GM13977 (cell line): Measurements from ENCODE around the gene GNPTG.

Experiments used
- DNase-seq: peaks from one replicate; pipeline ENCODE4 v3.0.0; 2012; ENCODE audit warnings: low spot score
- in situ Hi-C: fragments of 300-500 bp; cut with MboI; formaldehyde crosslinking; loops from one replicate; pipeline ENCODE4 v1.12.0; 2022; ENCODE audit warnings: low sequenced_read_pairs, low pct_unique_long_range_greater_than_20kb, mixed read lengths, inconsistent platforms; ENCODE audit not compliant: unreplicated experiment
- TF ChIP-seq, protein P1 (sequence below): IDR thresholded peaks from 2 replicates; pipeline ENCODE4 v1.5.1; 2012; ENCODE audit warnings: mild to moderate bottlenecking, control low read depth; ENCODE audit not compliant: insufficient read depth; ENCODE audit errors: extremely low read depth, missing control alignments

Gene GNPTG

DNA sequence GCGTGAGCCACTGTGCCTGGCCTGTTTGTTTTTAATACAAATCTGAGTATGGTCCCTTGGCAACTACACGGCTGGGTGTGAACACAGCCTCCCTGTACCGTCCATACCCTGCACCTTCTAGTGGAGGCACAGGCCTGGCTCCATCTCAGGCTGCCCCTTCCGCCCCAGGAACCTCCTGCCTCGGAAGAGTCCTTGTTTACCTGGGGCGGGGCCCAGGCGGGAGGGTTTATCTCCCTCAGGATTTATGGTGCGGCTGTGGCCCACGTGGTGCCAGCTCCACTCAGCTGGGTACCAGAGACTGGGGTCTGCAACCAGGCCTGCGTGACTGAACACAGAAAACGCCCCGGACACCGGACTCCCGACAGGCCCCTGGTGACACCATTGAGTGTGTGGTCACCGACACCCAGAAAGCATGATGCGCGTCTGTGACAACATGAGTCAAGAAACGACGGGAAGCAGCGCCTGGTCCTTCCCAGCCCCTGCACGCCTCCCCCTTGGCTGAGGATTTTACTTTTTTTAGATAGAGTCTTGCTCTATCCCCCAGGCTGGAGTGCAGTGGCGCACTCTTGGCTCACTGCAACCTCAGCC is 43.8 kb downstream of the GNPTG start:
- in situ Hi-C loops, result no loop called here
- TF ChIP-seq, protein P1, sequence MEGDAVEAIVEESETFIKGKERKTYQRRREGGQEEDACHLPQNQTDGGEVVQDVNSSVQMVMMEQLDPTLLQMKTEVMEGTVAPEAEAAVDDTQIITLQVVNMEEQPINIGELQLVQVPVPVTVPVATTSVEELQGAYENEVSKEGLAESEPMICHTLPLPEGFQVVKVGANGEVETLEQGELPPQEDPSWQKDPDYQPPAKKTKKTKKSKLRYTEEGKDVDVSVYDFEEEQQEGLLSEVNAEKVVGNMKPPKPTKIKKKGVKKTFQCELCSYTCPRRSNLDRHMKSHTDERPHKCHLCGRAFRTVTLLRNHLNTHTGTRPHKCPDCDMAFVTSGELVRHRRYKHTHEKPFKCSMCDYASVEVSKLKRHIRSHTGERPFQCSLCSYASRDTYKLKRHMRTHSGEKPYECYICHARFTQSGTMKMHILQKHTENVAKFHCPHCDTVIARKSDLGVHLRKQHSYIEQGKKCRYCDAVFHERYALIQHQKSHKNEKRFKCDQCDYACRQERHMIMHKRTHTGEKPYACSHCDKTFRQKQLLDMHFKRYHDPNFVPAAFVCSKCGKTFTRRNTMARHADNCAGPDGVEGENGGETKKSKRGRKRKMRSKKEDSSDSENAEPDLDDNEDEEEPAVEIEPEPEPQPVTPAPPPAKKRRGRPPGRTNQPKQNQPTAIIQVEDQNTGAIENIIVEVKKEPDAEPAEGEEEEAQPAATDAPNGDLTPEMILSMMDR, result no peak
- no peak for DNase-seq

DNA sequence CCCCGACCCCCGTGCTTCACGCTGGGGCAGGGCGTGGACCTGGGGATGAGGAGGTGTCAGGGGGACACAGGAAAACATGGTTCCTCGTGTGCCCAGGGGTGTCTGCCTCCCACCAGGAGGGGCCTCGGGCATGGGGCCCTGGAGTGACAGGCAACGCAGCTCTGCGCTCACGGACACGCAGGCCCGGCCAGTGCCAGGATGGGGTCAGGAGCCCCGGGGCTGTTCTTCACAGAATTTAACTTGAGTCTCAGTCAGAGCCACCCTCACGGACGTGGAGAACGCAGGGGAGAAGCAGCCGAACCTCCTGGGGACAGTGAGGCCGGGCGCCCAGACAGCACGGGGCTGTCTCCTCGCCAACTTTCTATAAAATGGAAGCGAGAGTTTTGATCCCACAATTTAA is 46.0 kb downstream of the GNPTG start:
- in situ Hi-C loops, result no loop called here
- DNase-seq, result no peak
- TF ChIP-seq, protein P1, result no peak

DNA sequence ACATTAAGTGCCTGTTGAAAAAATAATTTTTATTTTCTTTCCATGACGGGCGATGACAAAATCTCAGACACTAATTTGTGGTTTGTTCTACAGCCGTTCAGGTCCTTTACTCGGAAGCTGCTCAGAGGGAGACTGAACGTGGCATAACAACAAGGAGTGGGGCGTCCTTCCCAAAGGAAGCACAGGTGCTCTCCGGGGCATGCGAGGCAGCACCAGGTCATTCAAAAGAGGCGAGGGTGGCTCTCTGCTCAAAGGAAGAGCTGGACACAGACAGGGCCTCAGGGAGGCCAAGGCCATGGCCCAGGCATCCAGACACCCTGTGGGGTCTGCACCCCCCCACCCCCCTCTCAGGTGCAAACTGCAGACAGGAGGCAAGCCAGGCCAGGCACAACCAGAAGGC is 46.6 kb downstream of the GNPTG start:
- no peak for DNase-seq
- TF ChIP-seq, protein P1, result no peak
- in situ Hi-C loops, result no loop called here

DNA sequence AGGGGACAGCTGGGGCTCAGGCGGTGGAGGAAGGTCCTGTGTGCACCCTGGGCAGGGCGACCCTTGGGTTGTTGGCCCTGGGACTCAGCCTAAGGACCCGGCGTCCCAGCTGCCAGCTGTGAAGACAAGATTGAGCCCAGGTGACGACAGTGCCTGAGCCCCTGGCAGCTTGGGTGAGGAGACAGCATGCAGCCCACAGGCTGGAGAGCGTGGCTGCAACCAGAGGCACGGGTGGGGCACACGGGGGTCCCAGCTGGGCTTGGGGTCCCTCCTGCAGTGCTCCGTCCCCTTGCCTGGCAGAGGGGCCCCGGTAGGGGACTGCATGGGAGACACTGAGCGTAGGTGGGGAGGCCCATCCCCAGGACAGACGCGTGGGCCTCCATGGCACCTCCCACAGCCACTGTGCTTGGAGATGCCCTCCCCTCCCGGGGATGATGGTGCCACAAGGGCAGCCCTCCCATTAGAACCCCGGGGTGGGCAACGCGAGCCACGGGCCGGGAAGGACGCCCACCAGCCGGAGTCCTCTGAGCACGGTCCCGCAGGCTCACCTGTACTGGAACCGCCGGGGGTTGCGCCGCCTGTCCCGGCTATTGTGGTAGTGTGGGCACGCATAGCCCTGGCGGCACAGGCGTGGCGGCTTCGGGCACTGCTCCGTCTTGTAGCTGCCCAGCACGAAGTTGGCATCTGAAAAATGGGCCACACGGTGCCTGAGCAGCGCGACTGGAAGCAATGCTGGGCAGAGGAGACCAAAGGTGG is 47.3 kb downstream of the GNPTG start:
- in situ Hi-C loops, result no loop called here
- TF ChIP-seq, protein P1, result no peak
- no peak for DNase-seq

DNA sequence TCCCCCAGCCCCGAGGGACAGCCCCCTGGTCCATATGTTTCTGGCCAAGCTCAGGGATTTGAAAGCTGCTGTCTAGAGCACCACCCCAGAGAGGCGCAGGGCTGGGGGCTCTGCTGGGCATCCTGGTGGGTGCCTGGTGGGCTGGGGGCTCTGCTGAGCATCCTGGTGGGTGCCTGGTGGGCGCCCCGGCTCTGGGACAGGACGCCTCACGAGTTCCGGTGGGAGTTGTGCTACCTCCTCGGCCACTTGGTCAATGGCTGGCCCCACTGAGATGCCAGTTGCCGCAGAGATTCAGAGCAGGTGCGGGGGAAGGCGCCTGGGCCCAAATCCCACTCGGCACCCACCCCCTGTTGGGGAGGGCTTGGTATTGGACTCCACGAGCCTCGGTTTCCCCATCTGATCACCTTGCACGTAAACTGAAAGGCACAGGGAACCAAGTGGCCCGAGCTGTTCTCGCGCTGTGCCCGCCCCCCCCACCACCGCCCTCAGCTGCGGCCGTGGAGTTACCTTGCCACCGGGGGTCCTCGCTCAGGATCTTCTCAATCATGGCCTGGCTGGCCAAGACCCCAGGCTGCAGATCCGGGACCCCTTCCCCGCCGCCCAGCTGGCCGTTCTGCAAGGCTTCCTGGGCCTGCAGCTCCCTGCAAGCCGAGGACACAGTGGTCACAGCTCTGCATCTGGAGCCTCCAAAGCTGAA is 49.5 kb downstream of the GNPTG start:
- in situ Hi-C loops, result no loop called here
- DNase-seq, result no peak

DNA sequence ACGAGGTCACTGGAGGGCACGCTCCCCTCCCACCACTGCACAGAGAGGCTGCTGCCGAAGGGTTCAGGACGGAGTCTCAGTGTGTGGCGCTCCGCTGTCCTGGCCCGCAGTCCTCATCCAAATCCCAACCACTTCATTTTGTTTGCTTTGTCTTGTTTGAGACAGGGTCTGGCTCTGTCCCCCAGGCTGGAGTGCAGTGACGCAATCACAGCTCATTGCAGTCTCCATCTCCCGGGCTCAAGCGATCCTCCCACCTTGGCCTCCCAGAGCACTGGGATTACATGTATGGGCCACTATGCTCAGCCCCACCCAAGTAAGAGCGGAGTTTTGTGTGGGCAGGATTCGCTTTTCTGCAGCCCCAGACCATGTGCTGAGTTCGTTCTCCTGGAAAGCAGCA is 50.0 kb downstream of the GNPTG start:
- TF ChIP-seq, protein P1, result no peak
- DNase-seq, result no peak
- in situ Hi-C loops, result no loop called here

More for the DNA sequence above, 49.5 kb downstream of the GNPTG start:
- TF ChIP-seq, protein P1, result no peak
